HEK293 (cell line): ENCODE measurements around the gene CHRD.
A peak's percentile ranks its signal among the peaks of the same experiment; 100 is the strongest.

ENCODE experiments used
- CTCF ChIA-PET: fragments of 350-600 bp; formaldehyde crosslinking; extraction: SDS; loops from one replicate; lab custom pipeline; 2021; ENCODE audit warnings: antibody characterized with exemption; lab: Yijun Ruan, JAX
- POLR2A ChIA-PET: fragments of 300-600 bp; formaldehyde crosslinking; extraction: SDS; loops from one replicate; lab custom pipeline; 2020; ENCODE audit warnings: antibody characterized with exemption, inconsistent platforms; lab: Yijun Ruan, JAX
- H3K27ac ChIP-seq: fragments of 200-500 bp; sonication (Bioruptor generic); 2 replicates; pipeline ENCODE4 v1.5.1; 2014; ENCODE audit warnings: low read depth, low read length, control low read depth, inconsistent platforms; ENCODE audit errors: extremely low read depth
- H3K36me3 ChIP-seq, 2 experiments: fragments of 200-500 bp in 1 of 2; sonication (Bioruptor generic) in 1 of 2; 1 replicate in 1 of 2; 2 replicates in 1 of 2; pipeline ENCODE4 v1.5.1; 2014 to 2017; ENCODE audit warnings: inconsistent platforms in 2 of 2, low read length in 2 of 2; ENCODE audit not compliant: control insufficient read depth in 2 of 2, insufficient read depth in 1 of 2
- H3K4me1 ChIP-seq: fragments of 200-500 bp; sonication (Bioruptor generic); 2 replicates; pipeline ENCODE4 v1.5.1; 2014; ENCODE audit warnings: mild to moderate bottlenecking, low read length, inconsistent platforms; ENCODE audit not compliant: control insufficient read depth, insufficient read depth
- H3K4me3 ChIP-seq: 2 replicates; pipeline ENCODE4 v1.5.1; 2011; ENCODE audit warnings: low read depth, mild to moderate bottlenecking, control low read depth, low read length, moderate library complexity
- H3K9me3 ChIP-seq: fragments of 200-500 bp; sonication (Bioruptor generic); 2 replicates; pipeline ENCODE4 v1.5.1; 2014; ENCODE audit warnings: low read depth, low read length, inconsistent platforms; ENCODE audit not compliant: control insufficient read depth, insufficient read depth
- IKZF3 ChIP-seq: fragments of 450-650 bp; IDR thresholded peaks from 2 replicates; pipeline ENCODE4 v1.5.0; 2018; ENCODE audit warnings: missing biosample characterization, mild to moderate bottlenecking, missing genetic modification characterization, moderate library complexity
- OVOL3 ChIP-seq: fragments of 450-650 bp; formaldehyde crosslinking; IDR thresholded peaks from 2 replicates; pipeline ENCODE4 v1.5.1; 2016; ENCODE audit warnings: missing biosample characterization, missing genetic modification characterization
- PBX3 ChIP-seq: sonication (generic); formaldehyde crosslinking; IDR thresholded peaks from 2 replicates; pipeline ENCODE4 v1.8.1; 2022; ENCODE audit warnings: mild to moderate bottlenecking, moderate library complexity, missing genetic modification reagents
- SP3 ChIP-seq: fragments of 450-650 bp; formaldehyde crosslinking; IDR thresholded peaks from 2 replicates; pipeline ENCODE4 v1.5.1; 2016; ENCODE audit warnings: missing biosample characterization, missing genetic modification characterization
- ZBTB1 ChIP-seq: fragments of 450-650 bp; formaldehyde crosslinking; IDR thresholded peaks from 2 replicates; pipeline ENCODE4 v1.5.1; 2016; ENCODE audit warnings: missing biosample characterization, missing genetic modification characterization
- ZBTB8A ChIP-seq: fragments of 450-650 bp; formaldehyde crosslinking; IDR thresholded peaks from 2 replicates; pipeline ENCODE4 v1.5.1; 2016; ENCODE audit warnings: missing biosample characterization, missing genetic modification characterization
- ZEB2 ChIP-seq: fragments of 450-650 bp; formaldehyde crosslinking; IDR thresholded peaks from 2 replicates; pipeline ENCODE4 v1.5.1; 2016; ENCODE audit warnings: missing biosample characterization, missing genetic modification characterization
- ZIC2 ChIP-seq: fragments of 450-650 bp; formaldehyde crosslinking; IDR thresholded peaks from 2 replicates; pipeline ENCODE4 v1.5.1; 2016; ENCODE audit warnings: missing biosample characterization, missing genetic modification characterization
- ZNF114 ChIP-seq: fragments of 450-650 bp; formaldehyde crosslinking; IDR thresholded peaks from 2 replicates; pipeline ENCODE4 v1.5.0; 2017; ENCODE audit warnings: missing biosample characterization, missing genetic modification characterization
- ZNF132 ChIP-seq: fragments of 450-650 bp; formaldehyde crosslinking; IDR thresholded peaks from 2 replicates; pipeline ENCODE4 v1.5.1; 2017; ENCODE audit warnings: missing biosample characterization, missing genetic modification characterization, borderline replicate concordance
- ZNF221 ChIP-seq: fragments of 450-650 bp; formaldehyde crosslinking; IDR thresholded peaks from 2 replicates; pipeline ENCODE4 v1.5.1; 2017; ENCODE audit warnings: missing biosample characterization, missing genetic modification characterization, borderline replicate concordance
- ZNF223 ChIP-seq: fragments of 450-650 bp; formaldehyde crosslinking; IDR thresholded peaks from 2 replicates; pipeline ENCODE4 v1.5.1; 2016; ENCODE audit warnings: missing biosample characterization, missing genetic modification characterization
- ZNF23 ChIP-seq: fragments of 450-650 bp; formaldehyde crosslinking; IDR thresholded peaks from 2 replicates; pipeline ENCODE4 v1.5.1; 2016; ENCODE audit warnings: missing biosample characterization, missing genetic modification characterization, borderline replicate concordance
- ZNF24 ChIP-seq: fragments of 450-650 bp; formaldehyde crosslinking; IDR thresholded peaks from 2 replicates; pipeline ENCODE4 v1.5.1; 2016; ENCODE audit warnings: missing biosample characterization, missing genetic modification characterization
- ZNF302 ChIP-seq: fragments of 450-650 bp; formaldehyde crosslinking; IDR thresholded peaks from 2 replicates; pipeline ENCODE4 v1.5.1; 2016; ENCODE audit warnings: missing biosample characterization, missing genetic modification characterization, low read depth
- ZNF350 ChIP-seq: fragments of 450-650 bp; formaldehyde crosslinking; IDR thresholded peaks from 2 replicates; pipeline ENCODE4 v1.5.0; 2017; ENCODE audit warnings: missing biosample characterization, mild to moderate bottlenecking, missing genetic modification characterization
- ZNF37A ChIP-seq: fragments of 450-650 bp; IDR thresholded peaks from 2 replicates; pipeline ENCODE4 v1.5.1; 2018; ENCODE audit warnings: missing biosample characterization, missing genetic modification characterization
- ZNF394 ChIP-seq: fragments of 450-650 bp; formaldehyde crosslinking; IDR thresholded peaks from 2 replicates; pipeline ENCODE4 v1.5.1; 2016; ENCODE audit warnings: missing biosample characterization, missing genetic modification characterization, mild to moderate bottlenecking, moderate library complexity, borderline replicate concordance
- ZNF423 ChIP-seq: fragments of 450-650 bp; formaldehyde crosslinking; IDR thresholded peaks from 2 replicates; pipeline ENCODE4 v1.5.1; 2016; ENCODE audit warnings: missing biosample characterization, missing genetic modification characterization
- ZNF426 ChIP-seq: fragments of 450-650 bp; formaldehyde crosslinking; IDR thresholded peaks from 2 replicates; pipeline ENCODE4 v1.5.1; 2017; ENCODE audit warnings: missing biosample characterization, missing genetic modification characterization, mild to moderate bottlenecking, inconsistent platforms, moderate library complexity
- ZNF473 ChIP-seq: fragments of 450-650 bp; formaldehyde crosslinking; IDR thresholded peaks from 2 replicates; pipeline ENCODE4 v1.5.1; 2017; ENCODE audit warnings: missing biosample characterization, missing genetic modification characterization
- ZNF561 ChIP-seq: fragments of 450-650 bp; IDR thresholded peaks from 2 replicates; pipeline ENCODE4 v1.5.1; 2018; ENCODE audit warnings: missing biosample characterization, missing genetic modification characterization, borderline replicate concordance
- ZNF707 ChIP-seq: fragments of 450-650 bp; formaldehyde crosslinking; IDR thresholded peaks from 2 replicates; pipeline ENCODE4 v1.5.1; 2016; ENCODE audit warnings: missing biosample characterization, missing genetic modification characterization
- ZNF785 ChIP-seq: fragments of 450-650 bp; formaldehyde crosslinking; IDR thresholded peaks from 2 replicates; pipeline ENCODE4 v1.5.1; 2016; ENCODE audit warnings: missing biosample characterization, missing genetic modification characterization
- ZNF843 ChIP-seq: fragments of 450-650 bp; formaldehyde crosslinking; IDR thresholded peaks from 2 replicates; pipeline ENCODE4 v1.5.1; 2016; ENCODE audit warnings: missing biosample characterization, missing genetic modification characterization
- TF ChIP-seq, protein P1 (sequence below): fragments of 450-650 bp; formaldehyde crosslinking; IDR thresholded peaks from 2 replicates; pipeline ENCODE4; 2016; ENCODE audit warnings: missing biosample characterization, missing genetic modification characterization
- TF ChIP-seq, protein P2 (sequence below): fragments of 450-650 bp; formaldehyde crosslinking; IDR thresholded peaks from 2 replicates; pipeline ENCODE4 v1.5.1; 2017; ENCODE audit warnings: missing biosample characterization, mild to moderate bottlenecking, missing genetic modification characterization, moderate library complexity
- TF ChIP-seq, protein P3 (sequence below): fragments of 450-650 bp; formaldehyde crosslinking; IDR thresholded peaks from 2 replicates; pipeline ENCODE4 v1.5.1; 2016; ENCODE audit warnings: missing biosample characterization, missing genetic modification characterization

CHRD gene

GRCh38 chr3:184377374-184377773 is 2.5 kb upstream of the CHRD start:
- CTCF ChIA-PET: interaction anchor here (0.5 kb wide), 1 partner anchor 93 kb away, joined by 3 read pairs; no protein-coding TSS in a partner anchor
- H3K9me3 ChIP-seq: no peaks in the 10 kb centered on the region
- no peaks in the 10 kb centered on the region for H3K4me1 ChIP-seq
- no peak for TF ChIP-seq ZNF23
- no peak for TF ChIP-seq ZNF350 (tag by site-specific recombination)
- no peak for TF ChIP-seq ZNF473 (tag by site-specific recombination)
- TF ChIP-seq ZNF24 (tag by site-specific recombination): no peak
- TF ChIP-seq ZNF707 (tag by site-specific recombination): no peak
- no peak for TF ChIP-seq ZNF561 (tag by site-specific recombination)
- TF ChIP-seq ZNF843 (tag by site-specific recombination): no peak
- TF ChIP-seq, protein P1, sequence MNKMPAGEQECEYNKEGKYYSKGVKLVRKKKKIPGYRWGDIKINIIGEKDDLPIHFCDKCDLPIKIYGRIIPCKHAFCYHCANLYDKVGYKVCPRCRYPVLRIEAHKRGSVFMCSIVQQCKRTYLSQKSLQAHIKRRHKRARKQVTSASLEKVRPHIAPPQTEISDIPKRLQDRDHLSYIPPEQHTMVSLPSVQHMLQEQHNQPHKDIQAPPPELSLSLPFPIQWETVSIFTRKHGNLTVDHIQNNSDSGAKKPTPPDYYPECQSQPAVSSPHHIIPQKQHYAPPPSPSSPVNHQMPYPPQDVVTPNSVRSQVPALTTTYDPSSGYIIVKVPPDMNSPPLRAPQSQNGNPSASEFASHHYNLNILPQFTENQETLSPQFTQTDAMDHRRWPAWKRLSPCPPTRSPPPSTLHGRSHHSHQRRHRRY (tag by site-specific recombination): no peak
- TF ChIP-seq, protein P2, sequence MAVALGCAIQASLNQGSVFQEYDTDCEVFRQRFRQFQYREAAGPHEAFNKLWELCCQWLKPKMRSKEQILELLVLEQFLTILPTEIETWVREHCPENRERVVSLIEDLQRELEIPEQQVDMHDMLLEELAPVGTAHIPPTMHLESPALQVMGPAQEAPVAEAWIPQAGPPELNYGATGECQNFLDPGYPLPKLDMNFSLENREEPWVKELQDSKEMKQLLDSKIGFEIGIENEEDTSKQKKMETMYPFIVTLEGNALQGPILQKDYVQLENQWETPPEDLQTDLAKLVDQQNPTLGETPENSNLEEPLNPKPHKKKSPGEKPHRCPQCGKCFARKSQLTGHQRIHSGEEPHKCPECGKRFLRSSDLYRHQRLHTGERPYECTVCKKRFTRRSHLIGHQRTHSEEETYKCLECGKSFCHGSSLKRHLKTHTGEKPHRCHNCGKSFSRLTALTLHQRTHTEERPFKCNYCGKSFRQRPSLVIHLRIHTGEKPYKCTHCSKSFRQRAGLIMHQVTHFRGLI (tag by site-specific recombination): no peak
- POLR2A ChIA-PET: interaction anchor here (0.6 kb wide), 1 partner anchor 209 kb away, joined by 3 read pairs; no protein-coding TSS in a partner anchor
- no peaks in the 10 kb centered on the region for H3K36me3 ChIP-seq
- H3K4me3 ChIP-seq: no peak overlapping the region
- H3K27ac ChIP-seq: no peak overlapping the region

- Histone ChIP-seq H3K9me3 (no peaks in the 10 kb centered on the region), H3K27ac (no peak within 1 kb of the TSS), H3K4me1 (no peaks in the 10 kb centered on the region), H3K4me3 (no peak within 1 kb of the TSS), H3K36me3 (peaks cover 0 to 4% of the 10 kb centered on the region in 2 experiments; a peak in 1 of 3 replicates)
- ChIA-PET CTCF (no interaction called here), POLR2A (no interaction called here)
- TF ChIP-seq ZNF394: no peak
- TF ChIP-seq ZIC2 (tag by site-specific recombination): peak; percentile 91
- no peak for TF ChIP-seq ZBTB8A (tag by site-specific recombination)
- no peak for TF ChIP-seq ZEB2 (tag by site-specific recombination)
- no peak for TF ChIP-seq ZNF785 (tag by site-specific recombination)
- no peak for TF ChIP-seq ZNF426 (tag by site-specific recombination)
- no peak for TF ChIP-seq OVOL3
- no peak for TF ChIP-seq PBX3 (CRISPR knock-in tag)
- peak; percentile 23; the same call in 1 of the 2 replicates for TF ChIP-seq SP3 (tag by site-specific recombination)
- no peak for TF ChIP-seq ZNF423 (tag by site-specific recombination)
- TF ChIP-seq ZNF132 (tag by site-specific recombination): no peak
- TF ChIP-seq, protein P3, sequence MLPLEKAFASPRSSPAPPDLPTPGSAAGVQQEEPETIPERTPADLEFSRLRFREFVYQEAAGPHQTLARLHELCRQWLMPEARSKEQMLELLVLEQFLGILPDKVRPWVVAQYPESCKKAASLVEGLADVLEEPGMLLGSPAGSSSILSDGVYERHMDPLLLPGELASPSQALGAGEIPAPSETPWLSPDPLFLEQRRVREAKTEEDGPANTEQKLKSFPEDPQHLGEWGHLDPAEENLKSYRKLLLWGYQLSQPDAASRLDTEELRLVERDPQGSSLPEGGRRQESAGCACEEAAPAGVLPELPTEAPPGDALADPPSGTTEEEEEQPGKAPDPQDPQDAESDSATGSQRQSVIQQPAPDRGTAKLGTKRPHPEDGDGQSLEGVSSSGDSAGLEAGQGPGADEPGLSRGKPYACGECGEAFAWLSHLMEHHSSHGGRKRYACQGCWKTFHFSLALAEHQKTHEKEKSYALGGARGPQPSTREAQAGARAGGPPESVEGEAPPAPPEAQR (tag by site-specific recombination): no peak
- TF ChIP-seq ZNF221: no peak
- TF ChIP-seq IKZF3 (tag by site-specific recombination): no peak
- peak; percentile 54; the same call in 1 of the 2 replicates for TF ChIP-seq ZNF223 (tag by site-specific recombination)
- TF ChIP-seq ZNF37A (tag by site-specific recombination): no peak
- no peak for TF ChIP-seq ZNF114 (tag by site-specific recombination)
- TF ChIP-seq, protein P2 (tag by site-specific recombination): no peak
- no peak for TF ChIP-seq ZNF302 (tag by site-specific recombination)
- no peak for TF ChIP-seq ZBTB1 (tag by site-specific recombination)
These were observed 1.9 kb upstream of the CHRD start, which contains the start of gene THPO for GRCh38 chr3:184377882-184378445. THPO (minus strand) TSS chr3:184378207; CDS start chr3:184376259, 1,948 bp downstream.
